Islet precursor cell (in vitro differentiated cells): Measurements from ENCODE around the gene TAGAP.
A peak's percentile ranks its signal among the peaks of the same experiment; 100 is the strongest.
"Not testable (repeated sequence)": the region's sequence is repeated elsewhere in the genome, so short reads cannot be mapped to it uniquely, and the experiment has no call there.

ENCODE experiments used
- DNase-seq: peaks from one replicate; pipeline ENCODE4 v3.0.0-alpha.2; 2018

TAGAP gene

GRCh38 chr6:159010037-159010612 is 34.7 kb downstream of the TAGAP start:
- not testable (repeated sequence) for DNase-seq

- no peak for DNase-seq
These were observed 36.0 kb downstream of the TAGAP start for GRCh38 chr6:159008656-159009288.

- no peak for DNase-seq
These were observed 37.3 kb downstream of the TAGAP start for GRCh38 chr6:159007510-159007909.

GRCh38 chr6:159005436-159005835 is 39.4 kb downstream of the TAGAP start:
- no peak for DNase-seq

DNA sequence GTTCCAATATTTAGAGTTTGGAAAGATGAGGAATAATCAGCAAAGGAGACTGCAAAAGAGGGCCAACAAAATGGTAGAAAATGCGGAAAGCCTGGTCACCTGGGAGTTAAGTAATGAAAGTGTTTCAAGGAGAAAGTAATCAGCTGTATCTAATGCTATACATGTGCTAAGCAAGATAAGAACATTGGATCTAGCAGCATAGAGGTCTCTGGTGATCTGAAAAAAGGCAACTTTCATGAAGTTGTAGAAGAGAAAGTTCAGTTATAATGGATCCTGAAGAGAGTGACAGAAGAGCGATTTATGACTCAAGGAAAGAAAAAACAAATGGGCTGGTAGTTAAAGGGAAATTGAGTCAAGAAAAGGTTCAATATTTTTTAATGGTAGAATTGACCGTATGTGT is 40.2 kb downstream of the TAGAP start:
- no peak for DNase-seq

GRCh38 chr6:159002432-159003155 is 42.2 kb downstream of the TAGAP start:
- DNase-seq: peak; percentile 68

DNA sequence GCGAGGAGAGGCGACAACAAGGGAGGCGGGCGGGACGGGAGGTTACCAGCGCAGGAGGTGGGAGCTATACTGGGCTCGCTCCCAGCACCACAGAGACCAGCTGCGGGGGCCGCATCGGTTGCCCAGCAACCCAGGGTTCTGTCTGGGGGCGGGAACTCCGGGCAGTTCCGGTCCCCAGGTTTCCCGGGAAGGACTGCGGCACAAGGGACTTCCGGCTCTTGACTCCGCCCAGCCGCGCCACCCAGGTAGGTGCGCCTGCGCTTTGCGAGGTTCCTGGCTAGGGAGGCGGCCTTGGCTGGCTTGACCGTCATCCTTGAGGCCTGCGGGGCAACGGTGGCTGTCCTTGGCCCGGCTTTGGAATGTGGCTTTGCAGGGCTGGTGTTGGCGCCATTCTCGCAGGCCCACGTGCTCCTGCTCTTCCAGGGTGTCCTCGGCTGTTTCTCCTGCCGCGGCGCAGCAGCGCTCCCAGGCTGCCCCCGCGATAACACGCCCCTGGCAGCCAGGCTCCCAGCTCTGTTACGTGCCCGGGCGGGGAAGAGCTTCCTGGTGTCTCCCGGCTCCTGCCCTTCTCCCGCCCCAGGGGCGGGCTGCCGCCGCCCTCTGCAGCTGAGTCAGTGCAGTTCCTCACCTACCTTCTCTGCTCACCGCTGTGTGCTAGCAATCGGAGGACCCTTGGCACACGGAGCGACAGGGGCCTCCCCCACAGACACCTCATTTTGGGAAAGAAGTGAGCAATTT is 45.0 kb downstream of the TAGAP start, which contains the start of gene RSPH3:
TSS of gene RSPH3 (minus strand) at position 537 of the 738 bp plus-strand sequence. CDS start 652 bp downstream, outside the sequence.
- DNase-seq: peak; percentile 99

- DNase-seq: no peak
These were observed 45.6 kb downstream of the TAGAP start for GRCh38 chr6:158999154-158999665.

- no peak for DNase-seq
These were observed 47.9 kb downstream of the TAGAP start for GRCh38 chr6:158996856-158997255.

DNA sequence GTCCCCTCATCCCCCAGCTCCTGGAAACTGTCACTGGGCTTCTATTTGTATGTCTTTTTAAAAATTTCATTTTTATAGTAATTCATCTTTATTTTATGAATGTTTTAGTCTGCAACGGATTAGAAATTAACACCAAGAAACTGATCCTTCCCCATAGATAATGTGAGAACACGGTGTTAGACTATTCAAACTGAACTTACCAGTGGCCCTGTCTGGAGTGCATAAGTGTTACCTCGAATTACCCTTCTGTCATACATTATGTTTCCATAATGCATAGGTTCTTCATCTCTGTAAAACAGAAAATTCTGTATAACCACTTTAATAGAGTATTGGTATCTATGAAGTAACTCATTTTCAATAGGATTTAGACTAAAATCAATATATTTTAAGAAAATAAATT is 51.2 kb downstream of the TAGAP start:
- DNase-seq: no peak

- no peak for DNase-seq
These were observed 53.6 kb downstream of the TAGAP start for GRCh38 chr6:158991017-158991723.

DNA sequence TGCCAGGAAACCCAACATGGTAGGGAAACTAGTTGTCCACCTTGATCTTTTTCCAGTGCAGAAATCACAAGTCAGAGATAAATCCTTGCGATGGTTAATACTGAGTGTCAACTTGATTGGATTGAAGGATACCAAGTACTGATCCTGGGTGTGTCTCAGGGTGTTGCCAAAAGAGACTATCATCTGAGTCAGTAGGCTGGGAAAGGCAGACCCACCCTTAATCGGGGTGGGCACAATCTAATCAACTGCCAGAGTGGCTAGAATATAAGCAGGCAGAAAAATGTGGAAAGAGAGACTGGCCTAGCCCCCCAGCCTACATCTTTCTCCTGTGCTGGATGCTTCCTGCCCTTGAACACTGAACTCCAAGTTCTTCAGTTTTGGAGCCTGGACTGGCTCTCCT is 55.1 kb downstream of the TAGAP start:
- not testable (repeated sequence) for DNase-seq

DNA sequence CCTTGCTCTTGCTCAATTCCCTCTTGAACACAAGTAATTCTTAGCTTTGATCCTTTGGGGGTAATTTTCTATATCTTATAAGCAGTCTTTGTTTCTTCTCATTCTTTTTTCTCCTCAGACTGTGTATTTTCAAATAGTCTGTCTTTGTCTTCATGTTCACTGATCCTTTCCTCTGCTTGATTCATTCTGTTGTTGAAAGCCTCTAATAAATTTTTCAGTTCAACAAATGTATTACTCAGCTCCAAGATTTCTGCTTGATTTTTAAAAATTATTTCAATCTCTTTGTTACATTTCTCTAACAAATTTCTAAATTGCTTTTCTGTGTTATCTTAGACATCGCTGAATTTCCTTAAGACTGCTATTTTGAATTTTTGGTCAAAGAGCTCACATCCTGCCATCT is 56.3 kb downstream of the TAGAP start:
- no peak for DNase-seq

GRCh38 chr6:158987657-158988056 is 57.1 kb downstream of the TAGAP start:
- no peak for DNase-seq
